NCI-H187 (cell line): ENCODE results near the gene PRKCSH.
"Not testable (repeated sequence)": the region's sequence is repeated elsewhere in the genome, so short reads cannot be mapped to it uniquely, and the experiment has no call there.

Source experiments
- DNase-seq, 2 experiments: peaks; one replicate each; lab custom pipeline; 2025; lab: John Stamatoyannopoulos, UW

The PRKCSH gene

GRCh38 chr19:11450570-11451326, 15.3 kb downstream of the PRKCSH start:
- DNase-seq: no peak

GRCh38 chr19:11451327-11451870, 16.0 kb downstream of the PRKCSH start:
- DNase-seq: no peak

DNA sequence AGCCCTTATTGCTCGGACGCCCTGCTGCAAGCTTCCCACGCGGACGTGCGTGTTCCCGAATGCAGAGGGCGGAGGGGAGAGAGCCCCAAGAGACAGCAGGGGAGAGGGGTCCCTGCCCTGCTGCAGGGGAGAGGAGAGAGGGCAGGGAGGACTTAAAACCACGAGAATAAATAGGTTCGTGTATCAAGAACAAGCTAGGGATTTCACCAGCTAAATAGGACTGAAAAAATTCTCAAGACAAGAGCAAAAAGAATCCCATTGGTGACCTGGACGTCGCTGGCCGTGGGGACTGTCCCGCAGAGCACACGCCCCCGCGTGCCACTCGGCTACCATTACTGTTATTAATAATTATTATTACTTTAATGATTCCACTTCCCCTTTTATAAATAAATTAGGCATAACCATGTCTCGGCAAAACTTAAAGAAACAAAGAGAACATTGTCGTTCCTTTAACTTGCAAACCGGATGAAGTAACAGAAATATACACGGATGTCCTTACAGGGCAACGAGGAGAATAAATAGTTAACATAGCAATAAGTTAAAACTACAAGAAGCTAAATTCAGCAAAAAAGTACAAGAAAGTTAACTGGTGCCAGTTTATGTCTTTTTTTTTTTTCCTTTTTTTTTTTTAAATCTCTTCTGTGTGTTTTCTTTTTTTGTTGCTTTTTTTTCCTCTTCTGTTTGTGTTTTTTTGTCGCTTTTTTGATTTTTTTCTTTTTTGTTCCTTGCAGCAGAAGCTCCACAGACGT, 16.6 kb downstream of the PRKCSH start:
- DNase-seq: no peak

DNA sequence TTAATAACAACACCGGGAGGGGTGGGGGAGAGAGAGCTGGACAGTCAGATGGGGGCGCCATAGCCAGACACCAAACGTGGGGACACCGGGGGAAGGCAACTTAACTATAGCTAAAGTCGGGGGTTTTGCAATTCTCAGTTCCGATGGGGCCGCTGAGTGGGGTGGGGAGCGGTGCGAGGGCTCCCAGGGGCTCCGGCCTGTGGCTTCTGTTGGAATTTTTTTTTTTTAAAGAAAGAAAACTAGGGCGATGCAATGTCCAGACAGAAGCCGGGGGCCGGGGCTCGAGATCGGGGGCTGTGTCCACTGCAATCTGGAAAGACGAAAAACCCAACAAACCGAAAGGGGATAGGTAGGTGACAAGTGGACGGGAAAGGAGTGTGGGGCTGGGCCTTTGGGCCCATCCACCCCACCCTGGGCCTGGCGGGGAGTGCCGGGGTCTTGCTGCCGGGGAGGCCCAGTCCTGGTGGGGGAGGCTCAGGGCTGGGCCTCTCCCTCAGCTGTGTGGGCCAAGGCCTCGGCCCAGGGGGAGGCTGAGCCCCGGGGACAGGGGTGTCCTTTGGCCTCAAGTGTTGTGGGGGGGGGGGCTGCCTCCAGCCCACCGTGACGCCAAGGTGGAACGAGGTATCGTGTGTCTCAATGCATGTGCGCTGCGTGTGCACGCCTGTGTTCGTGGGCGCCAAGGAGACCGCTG, 17.3 kb downstream of the PRKCSH start:
- DNase-seq: no peak

- no peak for DNase-seq
Measured at GRCh38 chr19:11453468-11454341, 18.3 kb downstream of the PRKCSH start.

- DNase-seq: not testable (repeated sequence)
Measured at GRCh38 chr19:11455233-11455554, 19.8 kb downstream of the PRKCSH start.

DNA sequence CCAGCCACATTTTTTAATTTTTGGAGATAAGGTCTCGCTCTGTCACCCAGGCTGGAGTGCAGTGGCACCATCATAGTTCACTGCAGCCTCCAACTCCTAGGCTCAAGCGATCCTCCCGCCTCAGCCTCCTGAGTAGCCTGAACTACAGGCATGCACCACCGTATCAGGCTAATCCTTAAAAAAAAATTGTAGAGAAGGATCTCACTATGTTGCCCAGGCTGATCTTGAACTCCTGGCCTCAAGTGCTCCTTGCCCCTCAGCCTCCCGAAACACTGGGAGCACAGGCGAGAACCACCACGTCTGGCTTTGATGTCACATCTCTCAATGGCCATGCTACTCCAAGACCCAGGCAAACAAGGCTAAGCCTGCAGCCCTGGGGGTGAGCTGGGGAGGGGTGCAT, 21.2 kb downstream of the PRKCSH start:
- no peak for DNase-seq

DNA sequence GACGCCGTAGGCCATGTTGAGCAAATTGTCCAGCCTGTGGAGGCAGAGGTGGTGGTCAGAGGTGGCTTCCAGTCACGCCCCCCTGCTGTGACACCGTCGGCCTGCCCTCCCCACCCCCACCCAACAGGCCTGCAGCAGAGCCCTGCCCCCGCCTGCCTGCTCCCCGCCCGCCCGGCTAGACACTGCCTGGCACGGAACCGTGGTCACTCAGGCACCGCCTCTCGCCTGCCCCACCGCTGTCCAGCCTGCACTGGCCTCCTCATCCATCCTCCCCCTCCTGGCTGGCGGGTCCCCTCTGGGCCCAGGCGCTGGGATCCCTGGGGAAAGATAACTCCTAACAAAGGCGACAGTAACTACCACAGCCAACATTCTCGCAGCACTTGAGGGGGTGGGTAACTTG, 21.7 kb downstream of the PRKCSH start:
- no peak for DNase-seq

GRCh38 chr19:11457831-11458230, 22.4 kb downstream of the PRKCSH start:
- DNase-seq: no peak

- no peak for DNase-seq
Measured at GRCh38 chr19:11458236-11458900, 22.9 kb downstream of the PRKCSH start.

DNA sequence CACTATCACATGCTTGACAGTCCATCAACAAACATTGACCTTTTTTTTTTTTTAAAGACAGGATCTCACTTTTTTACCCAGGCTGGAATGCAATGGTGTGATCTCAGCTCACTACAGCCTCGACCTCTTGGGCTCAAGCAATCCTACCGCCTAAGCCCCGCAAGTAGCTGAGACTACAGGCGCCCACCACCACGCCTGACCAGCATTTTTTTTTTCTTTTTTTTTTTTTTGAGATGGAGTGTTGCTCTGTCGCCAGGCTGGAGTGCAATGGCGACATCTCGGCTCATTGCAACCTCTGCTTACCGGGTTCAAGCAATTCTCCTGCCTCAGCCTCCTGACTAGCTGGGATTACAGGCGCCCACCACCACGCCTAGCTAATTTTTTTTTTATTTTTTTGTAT, 23.5 kb downstream of the PRKCSH start:
- not testable (repeated sequence) for DNase-seq

DNA sequence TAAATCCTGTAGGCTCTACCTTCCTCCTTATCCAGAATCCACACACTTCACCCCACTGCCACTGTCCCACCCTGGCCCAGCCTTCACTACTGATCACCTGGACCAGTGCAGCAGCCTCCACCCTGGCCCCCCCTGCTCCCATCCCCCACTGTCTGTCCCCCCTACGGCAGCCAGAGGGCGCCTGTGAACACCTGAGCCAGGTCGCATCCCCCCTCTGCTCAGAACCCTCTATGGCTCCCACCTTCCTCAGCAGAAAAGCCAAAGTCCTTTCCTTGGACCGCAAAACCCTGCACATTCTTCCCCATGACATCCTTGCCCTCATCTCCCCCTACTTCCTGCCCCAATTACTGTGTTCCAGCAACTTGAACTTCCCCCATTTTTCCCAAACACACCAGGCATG, 24.8 kb downstream of the PRKCSH start:
- no peak for DNase-seq

- no peak for DNase-seq
Measured at GRCh38 chr19:11461453-11461852, 26.0 kb downstream of the PRKCSH start.

- DNase-seq: no peak
Measured at GRCh38 chr19:11463391-11463790, 28.0 kb downstream of the PRKCSH start.

DNA sequence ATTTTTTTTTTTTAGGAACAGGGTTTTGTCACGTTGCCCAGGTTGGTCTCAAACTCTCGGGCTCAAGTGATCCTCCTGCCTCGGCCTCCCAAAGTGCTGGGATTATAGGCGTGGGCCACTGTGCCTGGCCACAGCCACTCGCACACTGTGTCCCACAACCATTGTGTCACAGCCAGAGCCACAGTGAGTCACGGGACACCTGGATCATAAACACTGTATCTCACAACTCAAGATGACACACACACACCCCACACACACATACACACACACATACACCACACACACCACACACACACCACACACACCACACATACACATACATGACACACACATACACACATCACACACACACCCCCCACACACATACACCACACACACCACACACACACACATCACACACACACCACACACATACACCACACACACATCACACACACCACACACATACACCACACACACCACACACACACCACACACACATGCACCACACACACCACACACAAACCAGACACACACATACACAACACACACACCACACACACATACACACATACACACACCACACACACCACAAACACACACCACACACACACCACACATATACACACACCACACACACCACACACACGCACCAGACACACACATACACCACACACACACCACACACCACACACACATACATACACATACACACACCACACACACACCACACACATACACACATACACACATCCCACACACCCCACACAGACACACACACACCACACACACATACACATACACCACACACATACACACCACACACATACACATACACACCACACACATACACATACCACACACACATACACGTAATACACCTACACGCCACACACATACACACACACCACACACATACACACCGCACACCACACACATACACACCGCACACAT, 29.2 kb downstream of the PRKCSH start:
- DNase-seq: no peak

DNA sequence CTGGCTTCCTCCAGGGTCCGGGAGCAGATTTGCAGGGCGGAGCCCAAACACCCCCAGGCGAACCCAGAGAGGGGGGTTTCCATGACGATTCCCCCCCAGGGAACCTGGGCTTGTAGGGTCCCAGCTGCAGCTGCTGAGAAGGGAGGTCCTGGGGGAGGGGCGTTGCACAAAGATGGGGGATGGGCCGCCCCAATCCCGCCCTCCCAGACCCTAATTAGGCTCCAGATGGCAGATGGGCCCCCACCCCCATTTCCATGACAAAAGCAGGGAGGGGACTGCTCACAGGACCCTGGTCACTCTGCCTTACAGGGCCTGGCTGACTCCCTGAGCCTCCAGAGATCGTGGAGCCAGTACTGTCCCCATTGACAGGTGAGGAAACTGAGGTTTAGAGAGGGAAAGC, 30.2 kb downstream of the PRKCSH start:
- no peak for DNase-seq

- DNase-seq: not testable (repeated sequence)
Measured at GRCh38 chr19:11468266-11468845, 32.9 kb downstream of the PRKCSH start.

GRCh38 chr19:11473725-11474124, 38.3 kb downstream of the PRKCSH start:
- no peak for DNase-seq

DNA sequence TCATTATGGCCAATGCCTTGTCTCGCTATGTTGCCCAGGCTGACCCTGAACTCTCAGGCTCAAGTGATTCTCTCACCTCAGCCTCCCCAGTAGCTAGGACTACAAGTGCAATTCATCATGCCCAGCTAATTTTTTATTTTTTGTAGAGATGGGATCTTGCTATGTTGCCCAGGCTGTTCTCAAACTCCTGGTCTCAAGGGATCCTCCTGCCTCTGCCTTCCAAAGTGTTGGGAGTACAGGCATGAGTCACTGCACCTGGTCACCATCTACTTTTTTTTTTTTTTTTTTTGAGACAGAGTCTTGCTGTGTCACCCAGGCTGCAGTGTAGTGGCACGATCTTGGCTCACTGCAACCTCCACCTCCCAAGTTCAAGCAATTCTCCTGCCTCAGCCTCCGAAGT, 39.9 kb downstream of the PRKCSH start:
- DNase-seq: not testable (repeated sequence)

DNA sequence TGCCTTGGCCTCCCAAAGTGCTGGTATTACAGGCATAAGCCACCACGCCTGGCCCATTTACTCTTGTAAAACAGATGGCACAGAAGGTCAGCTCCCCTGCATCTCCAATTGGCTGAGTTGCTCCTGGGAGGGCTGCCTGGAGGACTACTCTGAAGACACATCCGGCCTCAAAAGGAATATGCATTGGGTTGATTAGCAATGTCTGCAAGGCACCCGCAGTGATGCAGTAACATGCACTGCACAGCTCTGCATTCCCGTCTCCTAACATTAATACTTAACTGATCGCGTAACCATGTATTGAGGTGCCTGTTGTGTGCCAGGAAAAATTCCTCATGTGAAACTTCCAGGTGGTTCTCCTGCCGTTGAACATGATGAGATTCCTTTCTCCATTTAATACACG, 40.4 kb downstream of the PRKCSH start:
- no peak for DNase-seq
